Mesenchymal stem cell (in vitro differentiated cells and primary cell): ENCODE data around the gene LCE4A.
"Not testable (repeated sequence)": the region's sequence is repeated elsewhere in the genome, so short reads cannot be mapped to it uniquely, and the experiment has no call there.

Experiments
- DNase-seq: peaks from one replicate; pipeline ENCODE4 v3.0.0-alpha.2; 2013
- H2AFZ ChIP-seq: one replicate; pipeline ENCODE4 v1.6.1; 2013; ENCODE audit warnings: low read depth, mild to moderate bottlenecking, control low read depth, inconsistent platforms, low read length, moderate library complexity
- H2AK5ac ChIP-seq: 2 replicates; pipeline ENCODE4 v1.6.1; 2013; ENCODE audit warnings: low read length, moderate library complexity, mild to moderate bottlenecking, inconsistent platforms; ENCODE audit not compliant: severe bottlenecking
- H2BK120ac ChIP-seq: one replicate; pipeline ENCODE4 v1.6.1; 2013; ENCODE audit warnings: low read depth, mild to moderate bottlenecking, inconsistent platforms, low read length, moderate library complexity
- H2BK12ac ChIP-seq, 2 experiments: one replicate each; pipeline ENCODE4 v1.6.1; 2013; ENCODE audit warnings: inconsistent platforms in 2 of 2, low read length in 2 of 2, mild to moderate bottlenecking in 2 of 2, moderate library complexity in 2 of 2, control low read depth in 1 of 2
- H2BK15ac ChIP-seq: one replicate; pipeline ENCODE4 v1.6.1; 2013; ENCODE audit warnings: mild to moderate bottlenecking, low read depth, inconsistent platforms; ENCODE audit not compliant: poor library complexity, severe bottlenecking
- H2BK5ac ChIP-seq: 2 replicates; pipeline ENCODE4 v1.6.1; 2013; ENCODE audit warnings: low read depth, mild to moderate bottlenecking, low read length, control low read depth, inconsistent platforms; ENCODE audit not compliant: poor library complexity, severe bottlenecking
- H3K14ac ChIP-seq, 2 experiments: one replicate each; pipeline ENCODE4 v1.6.1; 2013; ENCODE audit warnings: inconsistent platforms in 2 of 2, low read length in 2 of 2, control low read depth in 1 of 2, mild to moderate bottlenecking in 1 of 2, moderate library complexity in 1 of 2
- H3K18ac ChIP-seq, 2 experiments: one replicate each; pipeline ENCODE4 v1.6.1; 2013; ENCODE audit warnings: inconsistent platforms in 2 of 2, low read length in 2 of 2, control low read depth in 1 of 2, low read depth in 1 of 2, mild to moderate bottlenecking in 1 of 2
- H3K23ac ChIP-seq, 2 experiments: one replicate each; pipeline ENCODE4 v1.6.1; 2013; ENCODE audit warnings: inconsistent platforms in 2 of 2, low read length in 2 of 2, mild to moderate bottlenecking in 2 of 2, moderate library complexity in 2 of 2, control low read depth in 1 of 2
- H3K27ac ChIP-seq: 2 replicates; pipeline ENCODE4 v1.5.1; 2013; ENCODE audit warnings: mild to moderate bottlenecking, moderate library complexity, low read length, control low read depth, inconsistent platforms; ENCODE audit not compliant: poor library complexity, severe bottlenecking
- H3K27me3 ChIP-seq, 2 experiments: 2 replicates each; pipeline versions ENCODE4 v1.6.1 to v1.7.0; 2013; ENCODE audit warnings: low read length in 2 of 2, mild to moderate bottlenecking in 2 of 2, moderate library complexity in 2 of 2, control low read depth in 1 of 2, inconsistent platforms in 1 of 2; ENCODE audit not compliant: control insufficient read depth in 1 of 2, insufficient read depth in 1 of 2
- H3K36me3 ChIP-seq, 2 experiments: 2 replicates each; pipeline versions ENCODE4 v1.6.1 to v1.7.0; 2013; ENCODE audit warnings: low read length in 2 of 2, control low read depth in 1 of 2, inconsistent platforms in 1 of 2, low read depth in 1 of 2, mild to moderate bottlenecking in 1 of 2; ENCODE audit not compliant: insufficient read depth in 2 of 2, control insufficient read depth in 1 of 2
- H3K4ac ChIP-seq, 2 experiments: one replicate each; pipeline ENCODE4 v1.6.1; 2013; ENCODE audit warnings: inconsistent platforms in 2 of 2, low read length in 2 of 2, mild to moderate bottlenecking in 2 of 2, moderate library complexity in 2 of 2, control low read depth in 1 of 2, low read depth in 1 of 2
- H3K4me1 ChIP-seq: 2 replicates; pipeline ENCODE4 v1.6.1; 2013; ENCODE audit warnings: low read depth, low read length, control low read depth; ENCODE audit not compliant: control insufficient read depth, insufficient read depth
- H3K4me2 ChIP-seq: 2 replicates; pipeline ENCODE4 v1.6.1; 2013; ENCODE audit warnings: low read length, mild to moderate bottlenecking, inconsistent platforms; ENCODE audit not compliant: poor library complexity, severe bottlenecking
- H3K4me3 ChIP-seq, 2 experiments: 2 replicates each; pipeline versions ENCODE4 v1.5.1 to v1.7.0; 2013; ENCODE audit warnings: low read length in 2 of 2, mild to moderate bottlenecking in 2 of 2, control low read depth in 1 of 2, low read depth in 1 of 2; ENCODE audit not compliant: insufficient read depth in 1 of 2
- H3K79me1 ChIP-seq: replicated peaks from 2 replicates; pipeline ENCODE4 v1.6.1; 2013; ENCODE audit warnings: mild to moderate bottlenecking, control low read depth, low read length, inconsistent platforms; ENCODE audit not compliant: poor library complexity, severe bottlenecking
- H3K9ac ChIP-seq: 2 replicates; pipeline ENCODE4 v1.7.0; 2013; ENCODE audit warnings: mild to moderate bottlenecking, low read length, moderate library complexity
- H3K9me3 ChIP-seq: 2 replicates; pipeline ENCODE4 v1.7.0; 2013; ENCODE audit warnings: mild to moderate bottlenecking, low read length; ENCODE audit not compliant: control insufficient read depth
- H4K8ac ChIP-seq: one replicate; pipeline ENCODE4 v1.6.1; 2013; ENCODE audit warnings: inconsistent platforms, mild to moderate bottlenecking, low read length, moderate library complexity
- H4K91ac ChIP-seq: one replicate; pipeline ENCODE4 v1.6.1; 2013; ENCODE audit warnings: mild to moderate bottlenecking, low read length, inconsistent platforms
- WGBS: methylation state at CpG from one replicate; pipeline ENCODE4 v1.1.7; 2013; ENCODE audit warnings: mixed read lengths; 5-methylcytosine and 5-hydroxymethylcytosine counted together

LCE4A gene

DNA sequence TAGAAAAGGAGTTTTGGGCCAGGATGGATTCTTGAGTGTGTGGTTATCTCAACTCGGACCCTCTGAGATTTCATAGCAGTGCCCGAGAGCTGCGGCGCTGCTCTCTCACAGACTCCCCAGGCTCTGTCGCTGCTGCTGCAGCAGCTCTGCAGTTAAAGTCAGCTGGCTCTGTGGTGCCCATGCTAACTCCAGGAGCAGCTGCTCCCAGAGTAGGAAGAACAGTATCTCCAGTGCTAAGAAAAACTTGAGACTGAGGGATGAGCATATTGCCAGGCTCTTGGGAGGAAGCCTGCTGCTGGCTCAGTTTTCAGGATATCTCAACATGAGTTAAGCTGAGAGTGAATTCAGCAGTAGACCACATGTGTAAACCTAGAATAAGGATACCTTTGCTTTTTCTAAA, 40.3 kb upstream of the LCE4A start:
- H4K8ac ChIP-seq, result no peak overlapping the region

DNA sequence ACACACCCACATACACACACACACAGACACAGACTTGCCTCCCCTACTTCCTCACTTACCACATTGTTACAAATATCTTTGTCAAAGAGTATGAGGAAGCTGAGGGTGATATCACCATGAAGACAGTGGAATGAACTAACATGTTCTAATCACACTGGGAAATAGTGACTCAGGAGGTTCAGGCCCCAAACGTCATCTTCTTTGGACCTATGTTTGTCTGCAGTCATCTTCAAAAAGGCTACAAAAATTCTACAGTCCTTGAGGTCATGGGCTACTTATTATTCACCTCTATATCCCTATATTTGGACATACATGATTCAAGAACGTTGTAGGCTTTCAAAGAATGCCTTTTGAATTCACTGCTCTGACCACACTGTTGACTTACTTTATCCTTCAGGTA, 34.9 kb upstream of the LCE4A start:
- H3K4ac ChIP-seq, result no peak overlapping the region
- no peak overlapping the region for H3K4me2 ChIP-seq
- no peak overlapping the region for H3K23ac ChIP-seq
- H2AFZ ChIP-seq, result no peak overlapping the region
- H3K27ac ChIP-seq, result no peak overlapping the region
- no peak overlapping the region for H3K18ac ChIP-seq
- no peak overlapping the region for H2BK15ac ChIP-seq
- no peak overlapping the region for H4K8ac ChIP-seq
- DNase-seq, result no peak
- no peak overlapping the region for H2AK5ac ChIP-seq
- no peak overlapping the region for H2BK12ac ChIP-seq
- no peaks in the 10 kb centered on the region for H3K27me3 ChIP-seq
- no peak overlapping the region for H3K4me3 ChIP-seq
- no peaks in the 10 kb centered on the region for H3K36me3 ChIP-seq
- 8% methylated on average over 2 of the region's 2 CpGs for WGBS
- H3K14ac ChIP-seq, result no peak overlapping the region
- H4K91ac ChIP-seq, result no peak overlapping the region
- H2BK120ac ChIP-seq, result no peak overlapping the region
- H3K4me1 ChIP-seq, result no peaks in the 10 kb centered on the region
- H3K79me1 ChIP-seq, result no peaks in the 10 kb centered on the region
- no peak overlapping the region for H2BK5ac ChIP-seq
- H3K9me3 ChIP-seq, result no peaks in the 10 kb centered on the region
- no peak overlapping the region for H3K9ac ChIP-seq

More for the DNA sequence above, 40.3 kb upstream of the LCE4A start:
- Histone ChIP-seq H3K27me3 (no peaks in the 10 kb centered on the region), H3K14ac (no peak overlapping the region), H2BK5ac (no peak overlapping the region), H3K36me3 (no peaks in the 10 kb centered on the region), H3K79me1 (no peaks in the 10 kb centered on the region), H4K91ac (no peak overlapping the region), H3K9me3 (no peaks in the 10 kb centered on the region), H3K4me1 (no peaks in the 10 kb centered on the region), H3K4ac (no peak overlapping the region), H2AFZ (no peak overlapping the region), H3K4me3 (no peak overlapping the region), H3K23ac (no peak overlapping the region), H3K4me2 (no peak overlapping the region), H2BK120ac (no peak overlapping the region), H3K18ac (no peak overlapping the region), H2BK12ac (no peak overlapping the region), H2AK5ac (no peak overlapping the region), H3K9ac (no peak overlapping the region), H2BK15ac (no peak overlapping the region), H3K27ac (no peak overlapping the region)
- 85% methylated on average over 5 of the region's 5 CpGs for WGBS
- no peak for DNase-seq

DNA sequence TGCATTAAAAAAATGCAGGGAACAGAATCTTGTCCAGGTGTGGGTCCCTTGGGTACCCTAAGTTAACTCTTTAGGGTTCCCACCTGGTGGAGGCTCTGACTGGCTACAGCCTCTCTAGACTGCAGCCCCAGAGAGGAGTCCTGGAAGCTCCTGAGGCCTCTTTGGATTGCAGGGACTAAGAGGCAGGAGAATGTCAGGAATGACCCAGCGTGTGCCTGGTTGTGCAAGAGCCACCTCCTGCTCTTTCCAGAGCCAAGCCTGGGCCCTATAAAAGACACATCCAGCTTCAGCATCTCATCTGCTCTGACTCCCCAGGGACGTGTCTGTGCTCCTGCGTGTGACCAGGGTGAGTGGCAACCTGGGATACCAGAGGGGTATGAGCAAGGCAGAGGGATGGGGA, 33.0 kb upstream of the LCE4A start, which contains the start of gene LCE2C:
Gene LCE2C, plus strand, starts transcription at position 297 of the 400 bp plus-strand sequence. CDS start 737 bp downstream, outside the sequence.
- H2BK15ac ChIP-seq, H4K91ac ChIP-seq, H3K79me1 ChIP-seq, H3K4me2 ChIP-seq, H3K9ac ChIP-seq, H2BK120ac ChIP-seq, H4K8ac ChIP-seq, H3K4me1 ChIP-seq, H2BK5ac ChIP-seq, H3K4ac ChIP-seq, H2AK5ac ChIP-seq, H3K4me3 ChIP-seq, H3K18ac ChIP-seq, H2AFZ ChIP-seq, DNase-seq, H3K23ac ChIP-seq, H3K14ac ChIP-seq, H3K36me3 ChIP-seq, H3K9me3 ChIP-seq, H2BK12ac ChIP-seq, H3K27ac ChIP-seq: not testable (repeated sequence)
- 0% methylated on average over 1 of the region's 3 CpGs for WGBS
- H3K27me3 ChIP-seq, result peaks cover 0 to 14% of the 10 kb centered on the region in 2 experiments

- Histone ChIP-seq H3K27ac (no peak overlapping the region), H3K36me3 (no peaks in the 10 kb centered on the region), H3K4me1 (no peaks in the 10 kb centered on the region), H3K9ac (no peak overlapping the region), H3K18ac (no peak overlapping the region), H3K14ac (no peak overlapping the region), H4K91ac (no peak overlapping the region), H2BK15ac (no peak overlapping the region), H3K9me3 (no peaks in the 10 kb centered on the region), H3K23ac (no peak overlapping the region), H2BK120ac (no peak overlapping the region), H2BK12ac (no peak overlapping the region), H3K4me3 (peak overlapping the region in 1 of 2 experiments; percentile 28), H3K4me2 (no peak overlapping the region), H2AFZ (no peak overlapping the region), H2AK5ac (no peak overlapping the region), H4K8ac (no peak overlapping the region), H3K79me1 (no peaks in the 10 kb centered on the region), H2BK5ac (no peak overlapping the region), H3K4ac (no peak overlapping the region), H3K27me3 (peaks cover 0 to 17% of the 10 kb centered on the region in 2 experiments)
- no peak for DNase-seq
- 75% methylated on average over 6 of the region's 6 CpGs for WGBS
Measured at GRCh38 chr1:152679459-152679858, 28.5 kb upstream of the LCE4A start.
